ENCODE results near the gene SFXN4. TPM values are rescaled to one million over a fixed set of nuclear protein-coding genes. Genes with fewer than 3 reads are reported as not detected.
"Not testable (repeated sequence)": the region's sequence is repeated elsewhere in the genome, so short reads cannot be mapped to it uniquely, and the experiment has no call there.

SFXN4 gene
- total RNA-seq, 1 donor from 2014 or later = 21.7 TPM

DNA sequence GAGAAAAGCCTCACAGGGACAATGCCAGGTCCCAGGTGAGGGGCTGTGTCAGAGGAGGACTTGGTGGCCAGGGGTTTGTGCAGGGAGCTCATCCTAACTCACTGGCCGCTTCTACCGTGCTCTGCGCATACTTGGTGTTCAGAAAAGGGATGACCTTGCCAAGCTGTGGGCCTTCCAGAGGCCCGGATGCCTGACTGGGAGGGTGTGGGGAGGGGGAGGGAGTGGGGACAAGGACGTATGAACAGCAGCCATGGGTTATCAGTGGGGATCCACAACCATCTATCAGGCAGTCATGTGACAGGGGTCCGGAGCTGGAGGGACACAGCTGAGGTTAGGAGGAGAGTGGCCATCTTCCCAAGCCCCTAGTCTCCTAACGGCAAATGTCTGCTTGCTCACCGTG is 6.2 kb downstream of the SFXN4 start:
- intact Hi-C loops (cut with micrococcal nuclease) = no loop called here
- TF ChIP-seq, protein P1, sequence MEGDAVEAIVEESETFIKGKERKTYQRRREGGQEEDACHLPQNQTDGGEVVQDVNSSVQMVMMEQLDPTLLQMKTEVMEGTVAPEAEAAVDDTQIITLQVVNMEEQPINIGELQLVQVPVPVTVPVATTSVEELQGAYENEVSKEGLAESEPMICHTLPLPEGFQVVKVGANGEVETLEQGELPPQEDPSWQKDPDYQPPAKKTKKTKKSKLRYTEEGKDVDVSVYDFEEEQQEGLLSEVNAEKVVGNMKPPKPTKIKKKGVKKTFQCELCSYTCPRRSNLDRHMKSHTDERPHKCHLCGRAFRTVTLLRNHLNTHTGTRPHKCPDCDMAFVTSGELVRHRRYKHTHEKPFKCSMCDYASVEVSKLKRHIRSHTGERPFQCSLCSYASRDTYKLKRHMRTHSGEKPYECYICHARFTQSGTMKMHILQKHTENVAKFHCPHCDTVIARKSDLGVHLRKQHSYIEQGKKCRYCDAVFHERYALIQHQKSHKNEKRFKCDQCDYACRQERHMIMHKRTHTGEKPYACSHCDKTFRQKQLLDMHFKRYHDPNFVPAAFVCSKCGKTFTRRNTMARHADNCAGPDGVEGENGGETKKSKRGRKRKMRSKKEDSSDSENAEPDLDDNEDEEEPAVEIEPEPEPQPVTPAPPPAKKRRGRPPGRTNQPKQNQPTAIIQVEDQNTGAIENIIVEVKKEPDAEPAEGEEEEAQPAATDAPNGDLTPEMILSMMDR (IDR thresholded peaks at IDR 0.05) = no peak
- Mint-ChIP-seq H3K4me1 (peaks cover 2% of the 10 kb centered on the region), H3K27me3 (no peaks in the 10 kb centered on the region), H3K27ac (no peak overlapping the region), H3K4me3 (no peak overlapping the region), H3K36me3 (ENCODE audit: low read depth) (peaks cover 53% of the 10 kb centered on the region), H3K9me3 (no peaks in the 10 kb centered on the region)
- ChIA-PET CTCF (no interaction called here), POLR2A (no interaction called here)
- DNase-seq (no peak), ATAC-seq (ENCODE audit: low read depth) (no peak)

- TF ChIP-seq, protein P1 (IDR thresholded peaks at IDR 0.05) = no peak
- H3K36me3 Mint-ChIP-seq (ENCODE audit: low read depth) = peaks cover 62% of the 10 kb centered on the region
- ATAC-seq (ENCODE audit: low read depth) (no peak), DNase-seq (no peak)
- no peak overlapping the region for H3K4me3 Mint-ChIP-seq
- CTCF ChIA-PET = no interaction called here
- H3K4me1 Mint-ChIP-seq = no peaks in the 10 kb centered on the region
- no peaks in the 10 kb centered on the region for H3K9me3 Mint-ChIP-seq
- H3K27ac Mint-ChIP-seq = no peak overlapping the region
- POLR2A ChIA-PET = interaction anchor here (0.6 kb wide), 1 partner anchor 40 kb away, joined by 3 read pairs; no protein-coding TSS in a partner anchor
- H3K27me3 Mint-ChIP-seq = no peaks in the 10 kb centered on the region
- intact Hi-C loops (cut with micrococcal nuclease) = no loop called here
Observed at GRCh38 chr10:119153661-119154060, 11.9 kb downstream of the SFXN4 start.

GRCh38 chr10:119153041-119153440 is 12.5 kb downstream of the SFXN4 start:
- Mint-ChIP-seq H3K27ac (no peak overlapping the region), H3K36me3 (ENCODE audit: low read depth) (peaks cover 62% of the 10 kb centered on the region), H3K9me3 (no peaks in the 10 kb centered on the region), H3K4me3 (no peak overlapping the region), H3K27me3 (no peaks in the 10 kb centered on the region), H3K4me1 (no peaks in the 10 kb centered on the region)
- intact Hi-C loops (cut with micrococcal nuclease) = no loop called here
- DNase-seq = no peak
- CTCF ChIA-PET = no interaction called here
- ATAC-seq (ENCODE audit: low read depth) = no peak
- TF ChIP-seq, protein P1 (IDR thresholded peaks at IDR 0.05) = no peak
- POLR2A ChIA-PET = no interaction called here

GRCh38 chr10:119151601-119152000 is 13.9 kb downstream of the SFXN4 start:
- H3K4me3 Mint-ChIP-seq; H3K9me3 Mint-ChIP-seq; DNase-seq; H3K4me1 Mint-ChIP-seq; intact Hi-C loops (cut with micrococcal nuclease); CTCF ChIA-PET; H3K27ac Mint-ChIP-seq; H3K27me3 Mint-ChIP-seq; ATAC-seq (ENCODE audit: low read depth): not testable (repeated sequence)
- POLR2A ChIA-PET = interaction anchor here (0.7 kb wide), 1 partner anchor 43 kb away, joined by 3 read pairs; no protein-coding TSS in a partner anchor
- H3K36me3 Mint-ChIP-seq (ENCODE audit: low read depth) = peaks cover 66% of the 10 kb centered on the region

DNA sequence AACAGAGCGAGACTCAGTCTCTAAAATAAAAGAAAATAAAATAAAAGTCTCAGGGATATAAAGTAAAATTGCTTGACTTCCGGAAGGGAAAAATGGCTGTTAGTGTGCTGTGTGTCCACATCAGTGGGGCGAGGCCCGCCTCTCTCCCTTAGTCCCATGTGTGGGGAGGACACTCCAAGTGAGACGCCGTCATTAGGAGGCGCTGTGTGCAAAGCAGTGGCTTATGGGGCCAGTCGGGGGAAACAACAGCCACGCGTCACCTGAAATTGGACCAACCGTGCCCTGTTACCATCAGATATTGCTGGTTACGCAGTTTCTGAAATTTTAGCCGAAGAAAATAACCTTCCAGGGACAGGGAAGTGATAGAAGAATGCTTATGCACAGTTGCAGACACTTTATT is 15.8 kb downstream of the SFXN4 start:
- peaks cover 60% of the 10 kb centered on the region for H3K36me3 Mint-ChIP-seq (ENCODE audit: low read depth)
- H3K4me1 Mint-ChIP-seq = no peaks in the 10 kb centered on the region
- ChIA-PET CTCF (no interaction called here), POLR2A (interaction anchor here (0.6 kb wide), 1 partner anchor 25 kb away, joined by 4 read pairs; no protein-coding TSS in a partner anchor)
- TF ChIP-seq, protein P1 (IDR thresholded peaks at IDR 0.05) = no peak
- intact Hi-C loops (cut with micrococcal nuclease) = no loop called here
- H3K4me3 Mint-ChIP-seq = no peak overlapping the region
- DNase-seq (no peak), ATAC-seq (ENCODE audit: low read depth) (no peak)
- H3K27ac Mint-ChIP-seq = no peak overlapping the region
- H3K9me3 Mint-ChIP-seq = no peaks in the 10 kb centered on the region
- H3K27me3 Mint-ChIP-seq = no peaks in the 10 kb centered on the region

DNA sequence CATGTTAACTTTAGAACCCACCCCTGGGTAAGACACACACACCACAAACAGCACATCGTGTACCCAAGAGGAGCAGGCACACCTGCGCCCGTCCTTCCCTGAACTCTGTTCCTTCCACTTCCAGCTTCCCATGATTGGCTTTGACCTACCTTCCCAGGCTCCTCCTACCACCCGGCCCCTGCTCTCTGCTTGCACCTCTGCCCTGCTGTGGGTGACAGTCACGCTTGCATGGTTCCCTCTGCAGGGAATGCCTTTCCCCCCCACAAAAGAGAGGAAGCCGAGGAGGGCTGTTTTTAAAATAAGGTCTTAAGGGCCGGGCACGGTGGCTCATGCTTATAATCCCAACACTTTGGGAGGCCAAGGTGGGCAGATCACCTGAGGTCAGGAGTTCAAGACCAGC is 16.4 kb downstream of the SFXN4 start:
- ChIA-PET POLR2A (interaction anchor here (0.6 kb wide), 1 partner anchor 24 kb away, joined by 4 read pairs; no protein-coding TSS in a partner anchor), CTCF (interaction anchor here (0.6 kb wide), 1 partner anchor 711 kb away, joined by 3 read pairs; no protein-coding TSS in a partner anchor)
- H3K36me3 Mint-ChIP-seq (ENCODE audit: low read depth) = peaks cover 55% of the 10 kb centered on the region
- H3K27me3 Mint-ChIP-seq = no peaks in the 10 kb centered on the region
- TF ChIP-seq, protein P1 (IDR thresholded peaks at IDR 0.05) = no peak
- ATAC-seq (ENCODE audit: low read depth) (no peak), DNase-seq (no peak)
- no peak overlapping the region for H3K4me3 Mint-ChIP-seq
- H3K4me1 Mint-ChIP-seq = no peaks in the 10 kb centered on the region
- no peak overlapping the region for H3K27ac Mint-ChIP-seq
- no peaks in the 10 kb centered on the region for H3K9me3 Mint-ChIP-seq
- intact Hi-C loops (cut with micrococcal nuclease) = no loop called here
